ENCODE results near the gene DHCR24.
A peak's percentile ranks its signal among the peaks of the same experiment; 100 is the strongest.

GRCh38 chr1:54885237-54885679, 1.7 kb downstream of the DHCR24 start:
- TF ChIP-seq POLR2A (IDR thresholded peaks at IDR 0.05; ENCODE audit: low read length) = no peak
- peak; percentile 66 for TF ChIP-seq GATA1 (IDR thresholded peaks at IDR 0.05; ENCODE audit: low read depth, low read length)

Measured in erythroblast (primary cell).